Keratinocyte (primary cell): ENCODE data around the gene MSMP. TPM values are rescaled to one million over a fixed set of nuclear protein-coding genes. Genes with fewer than 3 reads are reported as not detected.
A peak's percentile ranks its signal among the peaks of the same experiment; 100 is the strongest.

Experiments used
- DNase-seq: peaks from one replicate; pipeline ENCODE4 v3.0.0-alpha.2; 2011; ENCODE audit warnings: low read depth, missing footprints, low spot score
- FAIRE-seq: peaks from 2 replicates; lab custom pipeline; 2011; peaks lifted over from hg19 to GRCh38; lab: Jason Lieb, UNC
- H2AFZ ChIP-seq: 2 replicates; pipeline ENCODE4 v1.6.0; 2012; ENCODE audit warnings: low read length, control low read depth, inconsistent platforms; ENCODE audit not compliant: control insufficient read depth
- H3K27ac ChIP-seq: 2 replicates; pipeline ENCODE4 v1.5.1; 2011; ENCODE audit warnings: low read length; ENCODE audit not compliant: control insufficient read depth, insufficient read depth
- H3K27me3 ChIP-seq: 3 replicates; pipeline ENCODE4 v1.6.0; 2011; ENCODE audit warnings: low read length; ENCODE audit not compliant: control insufficient read depth, insufficient read depth; ENCODE audit errors: extremely low read depth
- H3K36me3 ChIP-seq, 2 experiments: 2 replicates in 1 of 2; 3 replicates in 1 of 2; pipeline ENCODE4 v1.5.1; 2011; ENCODE audit warnings: low read length in 2 of 2, mild to moderate bottlenecking in 1 of 2; ENCODE audit not compliant: control insufficient read depth in 2 of 2, insufficient read depth in 2 of 2; ENCODE audit errors: extremely low read depth in 1 of 2
- H3K4me1 ChIP-seq: 3 replicates; pipeline ENCODE4 v1.5.1; 2011; ENCODE audit warnings: low read length; ENCODE audit not compliant: control insufficient read depth, insufficient read depth; ENCODE audit errors: extremely low read depth
- H3K4me2 ChIP-seq: 3 replicates; pipeline ENCODE4 v1.6.0; 2011; ENCODE audit warnings: low read depth, low read length; ENCODE audit not compliant: control insufficient read depth, insufficient read depth; ENCODE audit errors: extremely low read depth
- H3K4me3 ChIP-seq, 3 experiments: fragments of 200-600 bp in 1 of 3; sonication (generic) in 1 of 3; 2 replicates in 2 of 3; 3 replicates in 1 of 3; pipeline ENCODE4 v1.5.1; 2011 to 2016; ENCODE audit warnings: low read length in 3 of 3, mild to moderate bottlenecking in 3 of 3, control low read depth in 2 of 3, inconsistent platforms in 1 of 3, low read depth in 1 of 3, mixed read lengths in 1 of 3, mixed run types in 1 of 3, moderate library complexity in 1 of 3; ENCODE audit not compliant: control insufficient read depth in 2 of 3, insufficient read depth in 2 of 3; ENCODE audit errors: extremely low read depth in 1 of 3
- H3K79me2 ChIP-seq: 2 replicates; pipeline ENCODE4 v1.6.0; 2012; ENCODE audit warnings: low read length; ENCODE audit not compliant: control insufficient read depth, insufficient read depth
- H3K9ac ChIP-seq: 3 replicates; pipeline ENCODE4 v1.6.0; 2011; ENCODE audit warnings: low read length; ENCODE audit not compliant: control insufficient read depth, insufficient read depth; ENCODE audit errors: extremely low read depth
- H3K9me1 ChIP-seq: 3 replicates; pipeline ENCODE4 v1.6.0; 2011; ENCODE audit warnings: low read length; ENCODE audit not compliant: control insufficient read depth, insufficient read depth; ENCODE audit errors: extremely low read depth
- H3K9me3 ChIP-seq: 2 replicates; pipeline ENCODE4 v1.5.1; 2012; ENCODE audit warnings: low read depth, low read length; ENCODE audit not compliant: control insufficient read depth
- H4K20me1 ChIP-seq: 3 replicates; pipeline ENCODE4 v1.6.0; 2011; ENCODE audit warnings: low read length; ENCODE audit not compliant: control insufficient read depth, insufficient read depth; ENCODE audit errors: extremely low read depth
- CTCF ChIP-seq, 3 experiments: IDR thresholded peaks in 1 of 3; conservative IDR thresholded peaks in 1 of 3; optimal IDR thresholded peaks in 1 of 3; 2 replicates in 2 of 3; 3 replicates in 1 of 3; pipeline versions ENCODE3 to v1.5.1; 2011; ENCODE audit warnings: low read length in 3 of 3, mild to moderate bottlenecking in 3 of 3, moderate library complexity in 2 of 3, control low read depth in 1 of 3, inconsistent platforms in 1 of 3; ENCODE audit not compliant: insufficient read depth in 2 of 3; ENCODE audit errors: extremely low read depth in 1 of 3
- EZH2 ChIP-seq: IDR thresholded peaks from one replicate; pipeline ENCODE4 v1.6.1; 2012; ENCODE audit warnings: inconsistent platforms, mild to moderate bottlenecking, low read length, moderate library complexity
- dilution Hi-C: fragments of 300-500 bp; cut with MboI; formaldehyde crosslinking; loops from one replicate; pipeline ENCODE4 v1.7.0; 2020; ENCODE audit warnings: low sequenced_read_pairs; ENCODE audit not compliant: extremely low pct_ligation_motif_present
- polyA plus RNA-seq, 5 experiments: library from polyadenylated mRNA; depleted of rRNA in 3 of 5; stranded (reverse) in 3 of 5; stranded (forward) in 1 of 5; unstranded in 1 of 5; fragments of >200 nt; gene quantifications; 1 replicate in 1 of 5; 2 replicates in 3 of 5; 3 replicates in 1 of 5; pipeline versions ENCODE4 v1.2.1 to v1.2.3, GENCODE V29; 2011 to 2012; ENCODE audit warnings: missing spikeins in 2 of 5, low read depth in 1 of 5, low replicate concordance in 1 of 5

Gene MSMP
- polyA plus RNA-seq, 1 donor (not counting 4 experiments of a cell fraction or from before 2014, with no cell fraction given): not detected

GRCh38 chr9:35748858-35749514, 5.1 kb downstream of the MSMP start, which contains the start of the genes GBA2 and RGP1:
Gene GBA2 (minus strand): TSS chr9:35749228. CDS start chr9:35748704, 524 bp downstream.
Gene RGP1 (plus strand): TSS chr9:35749287. CDS start chr9:35749756, 469 bp downstream.
- peaks cover 3% of the 10 kb centered on the region for H3K9me1 ChIP-seq
- DNase-seq: no peak
- dilution Hi-C loops: no loop called here
- peaks cover 43% of the 10 kb centered on the region for H3K79me2 ChIP-seq
- no peaks in the 10 kb centered on the region for H3K9me3 ChIP-seq
- peak within 1 kb of the TSS; percentile 73 to 80 (median 80) for H3K4me3 ChIP-seq
- peaks cover 31 to 33% of the 10 kb centered on the region in 2 experiments for H3K36me3 ChIP-seq
- H3K4me1 ChIP-seq: peaks cover 24% of the 10 kb centered on the region
- peaks cover 5% of the 10 kb centered on the region for H4K20me1 ChIP-seq
- no peaks in the 10 kb centered on the region for H3K27me3 ChIP-seq
- peak within 1 kb of the TSS; percentile 89 for H3K4me2 ChIP-seq
- H3K9ac ChIP-seq: peak within 1 kb of the TSS; percentile 76
- TF ChIP-seq EZH2: no peak
- no peak for TF ChIP-seq CTCF (optimal IDR thresholded peaks at IDR 0.05 in 1 of 3, IDR thresholded peaks at IDR 0.05 in 1 of 3, conservative IDR thresholded peaks at IDR 0.05 in 1 of 3; ENCODE audit: extremely low read depth in 1 of 3, insufficient read depth in 2 of 3, low read length in 3 of 3)
- peak within 1 kb of the TSS; percentile 84 for H2AFZ ChIP-seq
- FAIRE-seq: no peak
- H3K27ac ChIP-seq: peak within 1 kb of the TSS; percentile 48

GRCh38 chr9:35748242-35748857, 5.7 kb downstream of the MSMP start:
- Histone ChIP-seq H3K36me3 (peaks cover 28 to 36% of the 10 kb centered on the region in 2 experiments), H3K9me1 (peaks cover 3% of the 10 kb centered on the region), H3K4me1 (peaks cover 24% of the 10 kb centered on the region), H4K20me1 (peaks cover 5% of the 10 kb centered on the region), H3K27me3 (no peaks in the 10 kb centered on the region), H3K9ac (peak overlapping the region; percentile 76), H3K79me2 (peaks cover 43% of the 10 kb centered on the region), H2AFZ (no peak overlapping the region), H3K4me2 (peak overlapping the region; percentile 89), H3K27ac (peak overlapping the region; percentile 48), H3K9me3 (no peaks in the 10 kb centered on the region), H3K4me3 (peak overlapping the region; percentile 73 to 80 (median 80))
- dilution Hi-C loops: no loop called here
- FAIRE-seq (no peak), DNase-seq (no peak)
- no peak for TF ChIP-seq CTCF (optimal IDR thresholded peaks at IDR 0.05 in 1 of 3, IDR thresholded peaks at IDR 0.05 in 1 of 3, conservative IDR thresholded peaks at IDR 0.05 in 1 of 3; ENCODE audit: extremely low read depth in 1 of 3, insufficient read depth in 2 of 3, low read length in 3 of 3)
- no peak for TF ChIP-seq EZH2
